Lung (tissue), 12 donors: Measurements from ENCODE around the gene KHDC3L. TPM values are rescaled to one million over a fixed set of nuclear protein-coding genes. Genes with fewer than 3 reads are reported as not detected.

ENCODE experiments used
- ATAC-seq: fragments of 200-7000 bp; cut with Tn5 transposase; one replicate; pipeline ENCODE4 v1.9.1; 2020; ENCODE audit warnings: moderate number of reproducible peaks; ENCODE audit not compliant: insufficient read depth, low FRiP score
- DNase-seq, 3 donors: peaks; one replicate each; pipeline ENCODE4 v3.0.0-alpha.2; 2013 to 2017
- H3K27ac ChIP-seq, 2 donors: one replicate each; pipeline ENCODE4 v1.5.1; 2013; ENCODE audit warnings: mild to moderate bottlenecking in 2 of 2, moderate library complexity in 2 of 2, control low read depth in 1 of 2, inconsistent platforms in 1 of 2, low read depth in 1 of 2, low read length in 1 of 2
- H3K27me3 ChIP-seq, 3 donors: one replicate each; pipeline ENCODE4 v1.5.1; 2013; ENCODE audit warnings: low read length in 2 of 3; ENCODE audit not compliant: control insufficient read depth in 3 of 3, insufficient read depth in 3 of 3
- H3K36me3 ChIP-seq, 4 donors: one replicate each; pipeline ENCODE4 v1.5.1; 2013; ENCODE audit warnings: low read length in 4 of 4, mild to moderate bottlenecking in 1 of 4, moderate library complexity in 1 of 4; ENCODE audit not compliant: control insufficient read depth in 4 of 4, insufficient read depth in 4 of 4
- H3K4me1 ChIP-seq, 5 donors: one replicate each; pipeline ENCODE4 v1.5.1; 2013; ENCODE audit warnings: low read length in 5 of 5, mild to moderate bottlenecking in 2 of 5, moderate library complexity in 1 of 5; ENCODE audit not compliant: control insufficient read depth in 5 of 5, insufficient read depth in 5 of 5
- H3K4me3 ChIP-seq: one replicate; pipeline ENCODE4 v1.5.1; 2013; ENCODE audit warnings: mild to moderate bottlenecking, control low read depth, moderate library complexity
- H3K9ac ChIP-seq, 2 donors: one replicate each; pipeline ENCODE4 v1.5.1; 2013; ENCODE audit warnings: low read length in 2 of 2, control low read depth in 1 of 2; ENCODE audit not compliant: insufficient read depth in 1 of 2
- H3K9me3 ChIP-seq, 4 donors: one replicate each; pipeline ENCODE4 v1.5.1; 2013; ENCODE audit warnings: low read length in 3 of 4, mild to moderate bottlenecking in 1 of 4, moderate library complexity in 1 of 4; ENCODE audit not compliant: control insufficient read depth in 4 of 4, insufficient read depth in 3 of 4
- WGBS, 2 donors: extraction: QIAGEN DNeasy Blood & Tissue Kit; methylation state at CpG; one replicate each; pipeline ENCODE4 v1.1.7; 2013; 5-methylcytosine and 5-hydroxymethylcytosine counted together
- polyA plus RNA-seq, 2 donors: library from polyadenylated mRNA; stranded (reverse); fragments of 200-250 nt; gene quantifications; one replicate each; pipeline ENCODE4 v1.2.1, GENCODE V29; 2013
- total RNA-seq, 2 donors: library from RNA; depleted of rRNA in 1 of 2; stranded (reverse); fragments of >200 nt in 1 of 2; gene quantifications; one replicate each; pipeline ENCODE4 v1.2.1, GENCODE V29; 2014 to 2021
- TF ChIP-seq, protein P1 (sequence below): IDR thresholded peaks from 2 replicates; pipeline ENCODE4 v1.5.1; 2012; ENCODE audit warnings: mild to moderate bottlenecking; ENCODE audit errors: control extremely low read depth, extremely low read depth
- donor health status: control.
- donor health status: control.
- donor health status: Bipolar disorder and iron deficiency.
- donor health status: healthy.
- donor health status: DM: yes; HTN: yes; CAD: no.

KHDC3L gene
- total and polyA plus RNA-seq, 4 donors: not detected

- TF ChIP-seq, protein P1, sequence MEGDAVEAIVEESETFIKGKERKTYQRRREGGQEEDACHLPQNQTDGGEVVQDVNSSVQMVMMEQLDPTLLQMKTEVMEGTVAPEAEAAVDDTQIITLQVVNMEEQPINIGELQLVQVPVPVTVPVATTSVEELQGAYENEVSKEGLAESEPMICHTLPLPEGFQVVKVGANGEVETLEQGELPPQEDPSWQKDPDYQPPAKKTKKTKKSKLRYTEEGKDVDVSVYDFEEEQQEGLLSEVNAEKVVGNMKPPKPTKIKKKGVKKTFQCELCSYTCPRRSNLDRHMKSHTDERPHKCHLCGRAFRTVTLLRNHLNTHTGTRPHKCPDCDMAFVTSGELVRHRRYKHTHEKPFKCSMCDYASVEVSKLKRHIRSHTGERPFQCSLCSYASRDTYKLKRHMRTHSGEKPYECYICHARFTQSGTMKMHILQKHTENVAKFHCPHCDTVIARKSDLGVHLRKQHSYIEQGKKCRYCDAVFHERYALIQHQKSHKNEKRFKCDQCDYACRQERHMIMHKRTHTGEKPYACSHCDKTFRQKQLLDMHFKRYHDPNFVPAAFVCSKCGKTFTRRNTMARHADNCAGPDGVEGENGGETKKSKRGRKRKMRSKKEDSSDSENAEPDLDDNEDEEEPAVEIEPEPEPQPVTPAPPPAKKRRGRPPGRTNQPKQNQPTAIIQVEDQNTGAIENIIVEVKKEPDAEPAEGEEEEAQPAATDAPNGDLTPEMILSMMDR: no peak
- H3K4me1 ChIP-seq: no peaks in the 10 kb centered on the region
- no peaks in the 10 kb centered on the region for H3K36me3 ChIP-seq
- 93 to 96% methylated on average over 14 of the region's 14 CpGs for WGBS, 2 donors
- H3K27ac ChIP-seq: no peak overlapping the region
- no peak overlapping the region for H3K9ac ChIP-seq
- no peak overlapping the region for H3K4me3 ChIP-seq
- no peak for DNase-seq
- H3K9me3 ChIP-seq: peaks cover 0 to 21% (median 5%) of the 10 kb centered on the region in 4 donors
- H3K27me3 ChIP-seq: no peaks in the 10 kb centered on the region
- no peak for ATAC-seq
Observed at GRCh38 chr6:73369157-73369556, 6.7 kb downstream of the KHDC3L start.

DNA sequence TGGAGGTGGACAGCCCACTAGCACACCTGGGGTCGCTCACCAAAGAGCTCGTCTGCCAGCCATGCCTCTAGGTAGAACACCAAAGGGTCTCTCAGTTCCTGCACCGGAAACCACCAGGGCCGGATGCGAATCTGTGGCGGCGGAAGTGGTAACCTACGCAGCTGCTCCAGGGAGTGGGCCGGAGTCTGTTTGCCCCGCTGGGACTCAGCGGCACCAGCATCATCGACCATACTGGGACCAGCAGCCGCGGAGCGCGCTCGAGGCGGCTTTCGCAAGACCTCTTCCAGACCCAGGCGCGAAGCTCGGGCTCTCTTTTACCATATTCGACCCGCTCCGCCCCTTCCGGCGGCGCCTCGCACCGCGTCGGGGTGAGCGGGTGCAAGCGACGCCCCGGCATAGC is 7.1 kb downstream of the KHDC3L start, which contains the start of gene OOEP:
Gene OOEP (minus strand): TSS at position 335 of the 400 bp plus-strand sequence. CDS start 105 bp downstream, at position 230.
- Histone ChIP-seq H3K27me3 (no peaks in the 10 kb centered on the region), H3K9me3 (peaks cover 0 to 21% (median 5%) of the 10 kb centered on the region in 4 donors), H3K9ac (no peak within 1 kb of the TSS), H3K27ac (no peak within 1 kb of the TSS), H3K36me3 (no peaks in the 10 kb centered on the region), H3K4me3 (no peak within 1 kb of the TSS), H3K4me1 (no peaks in the 10 kb centered on the region)
- WGBS, 2 donors: 97 to 99% methylated on average over 36 of the region's 36 CpGs
- ATAC-seq: no peak
- no peak for DNase-seq
- TF ChIP-seq, protein P1: no peak

DNA sequence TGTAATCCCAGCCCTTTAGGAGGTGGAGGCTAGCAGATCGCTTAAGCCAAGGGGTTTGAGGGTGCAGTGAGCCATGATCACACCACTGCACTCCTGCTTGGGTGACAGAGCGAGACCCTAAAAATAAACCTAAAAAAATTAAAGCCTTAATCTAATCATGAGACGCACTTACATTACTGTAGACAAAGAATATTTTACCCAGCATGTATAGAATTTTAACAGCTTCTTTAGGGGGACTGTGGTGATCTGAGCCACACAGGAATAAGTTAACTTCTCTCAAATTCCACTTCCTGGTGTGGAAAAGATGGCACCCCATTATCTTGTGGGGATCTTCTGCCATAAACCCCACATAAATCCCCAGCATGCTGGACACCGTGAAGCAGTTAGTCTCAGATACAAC is 9.5 kb downstream of the KHDC3L start:
- TF ChIP-seq, protein P1: no peak
- no peak overlapping the region for H3K4me3 ChIP-seq
- H3K27me3 ChIP-seq: no peaks in the 10 kb centered on the region
- DNase-seq (no peak), ATAC-seq (no peak)
- no peak overlapping the region for H3K27ac ChIP-seq
- H3K4me1 ChIP-seq: no peaks in the 10 kb centered on the region
- no peak overlapping the region for H3K9ac ChIP-seq
- H3K9me3 ChIP-seq: peaks cover 0 to 21% (median 5%) of the 10 kb centered on the region in 4 donors
- 97 to 100% methylated on average over 4 of the region's 4 CpGs for WGBS, 2 donors
- no peaks in the 10 kb centered on the region for H3K36me3 ChIP-seq

- no peak overlapping the region for H3K4me3 ChIP-seq
- H3K36me3 ChIP-seq: no peaks in the 10 kb centered on the region
- no peak overlapping the region for H3K9ac ChIP-seq
- H3K27me3 ChIP-seq: no peaks in the 10 kb centered on the region
- TF ChIP-seq, protein P1: no peak
- no peaks in the 10 kb centered on the region for H3K4me1 ChIP-seq
- no peak for ATAC-seq
- 88 to 94% methylated on average over 10 of the region's 10 CpGs for WGBS, 2 donors
- no peak for DNase-seq
- peaks cover 0 to 21% (median 5%) of the 10 kb centered on the region in 4 donors for H3K9me3 ChIP-seq
- H3K27ac ChIP-seq: no peak overlapping the region
Observed at GRCh38 chr6:73372516-73372915, 10.1 kb downstream of the KHDC3L start.
